Glutamatergic neuron (in vitro differentiated cells): Measurements from ENCODE around the gene NR2C1. TPM values are rescaled to one million over a fixed set of nuclear protein-coding genes. Genes with fewer than 3 reads are reported as not detected.

Experiments
- DNase-seq: peaks from one replicate; pipeline ENCODE4 v3.0.0; 2022
- H3K27ac Mint-ChIP-seq: one replicate; pipeline ENCODE4 v1.8.0; 2020; ENCODE audit warnings: mild to moderate bottlenecking, mixed read lengths, inconsistent platforms; ENCODE audit not compliant: unreplicated experiment
- H3K27me3 Mint-ChIP-seq: one replicate; pipeline ENCODE4 v1.8.0; 2020; ENCODE audit warnings: mild to moderate bottlenecking, moderate library complexity, mixed read lengths, inconsistent platforms; ENCODE audit not compliant: unreplicated experiment
- H3K36me3 Mint-ChIP-seq: one replicate; pipeline ENCODE4 v1.8.0; 2020; ENCODE audit warnings: mild to moderate bottlenecking, mixed read lengths, inconsistent platforms; ENCODE audit not compliant: unreplicated experiment
- H3K4me1 Mint-ChIP-seq: one replicate; pipeline ENCODE4 v1.8.0; 2020; ENCODE audit warnings: mild to moderate bottlenecking, low read depth, mixed read lengths, inconsistent platforms; ENCODE audit not compliant: unreplicated experiment
- H3K4me3 Mint-ChIP-seq: one replicate; pipeline ENCODE4 v1.8.0; 2020; ENCODE audit warnings: mild to moderate bottlenecking, mixed read lengths, inconsistent platforms; ENCODE audit not compliant: unreplicated experiment
- H3K9me3 Mint-ChIP-seq: one replicate; pipeline ENCODE4 v1.8.0; 2020; ENCODE audit warnings: mild to moderate bottlenecking, moderate library complexity, mixed read lengths, inconsistent platforms; ENCODE audit not compliant: unreplicated experiment
- total RNA-seq: library from RNA; stranded (reverse); fragmentation: NEBNext Ultra II Directional; extraction: Animal tissue kit (Norgen Biotek cat#: 25700); gene quantifications from one replicate; pipeline ENCODE4 v1.2.1, GENCODE V29; 2021; ENCODE audit not compliant: unreplicated experiment
- TF ChIP-seq, protein P1 (sequence below): fragments of 200-600 bp; sonication (generic); IDR thresholded peaks from one replicate; pipeline ENCODE4 v1.5.0; 2021; ENCODE audit not compliant: partially characterized antibody, unreplicated experiment

NR2C1 gene
- total RNA-seq, 1 donor from 2014 or later, result 63.8 TPM

DNA sequence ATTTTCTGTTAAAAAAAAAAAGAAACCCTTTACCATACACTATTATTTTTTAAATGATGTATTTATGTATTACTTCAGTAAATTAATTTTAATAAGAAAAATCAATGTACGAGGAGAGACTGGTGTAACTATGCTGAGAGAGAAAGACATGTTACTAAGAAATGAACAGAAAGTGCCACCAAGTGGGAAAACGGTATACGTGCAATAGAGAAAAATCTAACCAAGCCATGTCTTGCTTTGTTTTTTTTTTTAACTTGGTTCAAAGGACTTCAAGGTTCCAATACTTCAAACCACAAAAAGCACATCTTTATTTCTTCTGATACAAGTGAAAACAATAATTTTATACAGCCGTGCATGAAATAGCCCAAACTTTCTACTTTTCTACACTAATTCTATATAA, 92.8 kb downstream of the NR2C1 start:
- DNase-seq, result no peak
- Mint-ChIP-seq H3K9me3 (no peaks in the 10 kb centered on the region), H3K36me3 (no peaks in the 10 kb centered on the region), H3K27me3 (no peaks in the 10 kb centered on the region), H3K4me1 (peaks cover 3% of the 10 kb centered on the region), H3K27ac (no peak overlapping the region), H3K4me3 (no peak overlapping the region)
- TF ChIP-seq, protein P1, sequence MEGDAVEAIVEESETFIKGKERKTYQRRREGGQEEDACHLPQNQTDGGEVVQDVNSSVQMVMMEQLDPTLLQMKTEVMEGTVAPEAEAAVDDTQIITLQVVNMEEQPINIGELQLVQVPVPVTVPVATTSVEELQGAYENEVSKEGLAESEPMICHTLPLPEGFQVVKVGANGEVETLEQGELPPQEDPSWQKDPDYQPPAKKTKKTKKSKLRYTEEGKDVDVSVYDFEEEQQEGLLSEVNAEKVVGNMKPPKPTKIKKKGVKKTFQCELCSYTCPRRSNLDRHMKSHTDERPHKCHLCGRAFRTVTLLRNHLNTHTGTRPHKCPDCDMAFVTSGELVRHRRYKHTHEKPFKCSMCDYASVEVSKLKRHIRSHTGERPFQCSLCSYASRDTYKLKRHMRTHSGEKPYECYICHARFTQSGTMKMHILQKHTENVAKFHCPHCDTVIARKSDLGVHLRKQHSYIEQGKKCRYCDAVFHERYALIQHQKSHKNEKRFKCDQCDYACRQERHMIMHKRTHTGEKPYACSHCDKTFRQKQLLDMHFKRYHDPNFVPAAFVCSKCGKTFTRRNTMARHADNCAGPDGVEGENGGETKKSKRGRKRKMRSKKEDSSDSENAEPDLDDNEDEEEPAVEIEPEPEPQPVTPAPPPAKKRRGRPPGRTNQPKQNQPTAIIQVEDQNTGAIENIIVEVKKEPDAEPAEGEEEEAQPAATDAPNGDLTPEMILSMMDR, result no peak

DNA sequence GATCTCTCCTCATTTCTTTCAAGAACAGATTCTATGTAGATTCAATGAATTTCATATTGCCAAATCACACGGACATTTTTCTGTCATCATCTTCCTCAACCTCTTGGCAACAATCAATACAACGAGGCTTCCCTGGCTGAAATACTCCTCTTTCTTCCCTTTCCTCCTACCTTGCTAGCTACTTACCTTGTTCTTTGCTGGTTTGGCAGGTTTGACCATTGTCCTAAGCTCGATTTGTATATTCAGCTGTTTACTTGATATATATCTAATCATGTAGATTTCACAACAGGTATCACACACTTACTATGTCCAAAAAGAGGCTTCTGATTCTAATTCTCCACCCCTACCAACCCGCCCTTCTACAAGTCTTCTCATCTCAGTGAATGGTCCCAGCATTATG, 93.5 kb downstream of the NR2C1 start:
- no peak for DNase-seq
- Mint-ChIP-seq H3K9me3 (no peaks in the 10 kb centered on the region), H3K27ac (no peak overlapping the region), H3K36me3 (no peaks in the 10 kb centered on the region), H3K4me3 (no peak overlapping the region), H3K27me3 (no peaks in the 10 kb centered on the region), H3K4me1 (peaks cover 3% of the 10 kb centered on the region)
- TF ChIP-seq, protein P1, result no peak

DNA sequence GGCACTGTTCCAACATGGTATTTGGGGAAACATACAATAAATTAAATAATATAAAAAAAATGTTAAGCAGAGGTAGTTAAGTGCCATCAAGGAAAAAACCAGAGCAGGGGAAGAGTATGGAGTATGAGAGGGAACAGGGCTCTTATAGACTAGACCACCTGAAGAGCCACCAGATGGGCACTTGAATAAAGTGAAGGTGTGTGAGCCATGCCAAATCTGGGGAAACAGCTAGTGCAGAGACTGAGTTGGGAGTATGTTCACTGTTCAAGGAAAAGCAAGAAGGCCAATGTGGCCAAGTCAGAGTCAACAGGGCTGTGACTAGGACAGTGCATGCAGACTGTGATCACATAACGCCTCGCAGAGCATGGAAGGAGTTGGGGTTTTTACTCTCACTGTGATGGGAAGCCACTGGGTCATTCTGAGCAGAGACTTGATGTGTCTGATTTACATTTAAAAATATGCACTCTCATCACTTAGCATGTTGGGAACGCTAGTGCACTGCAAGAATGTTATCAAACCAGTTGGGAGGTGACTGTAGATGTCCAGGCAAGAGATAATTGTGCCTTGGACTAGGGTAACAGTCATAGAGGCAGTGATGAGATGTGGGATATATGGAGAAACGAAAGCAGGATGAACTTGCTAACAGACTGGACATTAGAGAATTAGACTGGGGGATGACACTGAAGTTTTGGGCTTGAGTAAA, 95.5 kb downstream of the NR2C1 start:
- no peaks in the 10 kb centered on the region for H3K27me3 Mint-ChIP-seq
- no peak overlapping the region for H3K4me3 Mint-ChIP-seq
- TF ChIP-seq, protein P1, result no peak

DNA sequence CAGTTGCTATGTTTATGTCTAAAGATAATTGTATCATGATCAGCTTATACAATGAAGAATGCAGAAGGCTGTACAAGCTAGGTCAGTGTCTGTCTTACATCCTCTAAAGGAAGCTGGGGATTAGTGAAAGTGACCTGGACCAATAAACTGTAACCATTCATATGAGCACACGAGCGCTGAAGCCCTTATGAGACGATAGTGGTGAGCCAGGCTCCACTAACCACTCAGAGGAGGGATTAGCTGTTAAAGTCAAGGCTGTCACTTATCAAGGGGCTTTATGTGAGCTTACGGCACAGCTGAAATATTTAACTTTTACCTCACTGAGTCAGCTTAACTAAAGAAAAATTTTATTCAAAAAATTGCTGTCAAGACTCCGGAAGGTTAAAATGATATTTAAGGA, 100.2 kb downstream of the NR2C1 start:
- Mint-ChIP-seq H3K4me1 (no peaks in the 10 kb centered on the region), H3K36me3 (no peaks in the 10 kb centered on the region), H3K9me3 (no peaks in the 10 kb centered on the region), H3K27ac (no peak overlapping the region), H3K27me3 (no peaks in the 10 kb centered on the region), H3K4me3 (no peak overlapping the region)
- TF ChIP-seq, protein P1, result no peak
- DNase-seq, result no peak

More for the DNA sequence above, 95.5 kb downstream of the NR2C1 start:
- no peaks in the 10 kb centered on the region for H3K36me3 Mint-ChIP-seq
- peaks cover under 1% of the 10 kb centered on the region for H3K4me1 Mint-ChIP-seq
- H3K27ac Mint-ChIP-seq, result no peak overlapping the region
- DNase-seq, result no peak
- H3K9me3 Mint-ChIP-seq, result no peaks in the 10 kb centered on the region

DNA sequence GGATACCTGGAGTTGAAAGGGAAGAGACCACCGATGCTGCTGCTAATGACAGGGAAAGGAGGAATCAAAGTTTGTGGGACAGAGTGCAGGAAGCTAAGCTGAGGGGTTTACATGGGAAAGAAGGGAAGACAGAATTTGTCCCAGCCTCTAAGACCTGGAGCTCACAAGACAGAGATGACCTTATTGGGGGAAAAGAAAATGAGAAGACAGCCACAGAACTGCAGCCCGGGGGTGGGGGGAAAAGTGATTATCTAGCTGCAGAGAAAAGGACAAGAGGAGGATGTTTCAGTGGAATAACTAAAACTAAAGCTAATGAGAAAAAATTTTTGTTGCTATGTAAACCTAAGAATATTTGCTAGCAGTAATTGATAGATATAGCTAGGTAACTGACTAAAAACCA, 100.6 kb downstream of the NR2C1 start:
- Mint-ChIP-seq H3K36me3 (no peaks in the 10 kb centered on the region), H3K4me3 (no peak overlapping the region), H3K27ac (no peak overlapping the region), H3K27me3 (no peaks in the 10 kb centered on the region), H3K4me1 (no peaks in the 10 kb centered on the region), H3K9me3 (no peaks in the 10 kb centered on the region)
- no peak for DNase-seq
- TF ChIP-seq, protein P1, result no peak
